ENCODE measurements around the gene AKNA.

GRCh38 chr9:114286146-114286679 is 101.6 kb downstream of the AKNA start:
- TF ChIP-seq CTCF (conservative IDR thresholded peaks at IDR 0.05; ENCODE audit: low read length) (no peak), EZH2phosphoT487 (IDR thresholded peaks at IDR 0.05; ENCODE audit: borderline replicate concordance, low read depth, low read length) (no peak)
